Measurements from ENCODE around the gene P2RX4. TPM values are rescaled to one million over a fixed set of nuclear protein-coding genes. Genes with fewer than 3 reads are reported as not detected.
"Not testable (repeated sequence)": the region's sequence is repeated elsewhere in the genome, so short reads cannot be mapped to it uniquely, and the experiment has no call there.

P2RX4 gene
- total RNA-seq, 1 donor from 2014 or later = 9.3 TPM

DNA sequence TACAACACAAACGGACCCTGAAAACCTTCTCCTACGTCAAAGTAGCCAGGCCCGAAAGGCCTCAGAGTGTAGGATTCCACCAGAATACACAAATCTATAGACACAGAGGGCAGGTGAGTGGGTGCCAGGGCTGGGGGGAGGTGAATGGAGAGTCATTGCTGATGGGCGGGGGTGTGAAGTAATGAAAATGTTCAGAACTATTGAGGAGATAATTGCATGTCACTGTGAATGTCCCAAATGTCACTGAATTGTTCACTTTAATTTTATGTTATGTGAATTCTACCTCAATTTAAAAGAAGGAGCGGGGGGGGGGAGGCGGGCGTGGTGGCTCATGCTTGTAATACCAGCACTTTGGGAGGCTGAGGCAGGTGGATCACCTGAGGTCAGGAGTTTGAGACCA, 36.0 kb downstream of the P2RX4 start:
- DNase-seq = no peak

DNA sequence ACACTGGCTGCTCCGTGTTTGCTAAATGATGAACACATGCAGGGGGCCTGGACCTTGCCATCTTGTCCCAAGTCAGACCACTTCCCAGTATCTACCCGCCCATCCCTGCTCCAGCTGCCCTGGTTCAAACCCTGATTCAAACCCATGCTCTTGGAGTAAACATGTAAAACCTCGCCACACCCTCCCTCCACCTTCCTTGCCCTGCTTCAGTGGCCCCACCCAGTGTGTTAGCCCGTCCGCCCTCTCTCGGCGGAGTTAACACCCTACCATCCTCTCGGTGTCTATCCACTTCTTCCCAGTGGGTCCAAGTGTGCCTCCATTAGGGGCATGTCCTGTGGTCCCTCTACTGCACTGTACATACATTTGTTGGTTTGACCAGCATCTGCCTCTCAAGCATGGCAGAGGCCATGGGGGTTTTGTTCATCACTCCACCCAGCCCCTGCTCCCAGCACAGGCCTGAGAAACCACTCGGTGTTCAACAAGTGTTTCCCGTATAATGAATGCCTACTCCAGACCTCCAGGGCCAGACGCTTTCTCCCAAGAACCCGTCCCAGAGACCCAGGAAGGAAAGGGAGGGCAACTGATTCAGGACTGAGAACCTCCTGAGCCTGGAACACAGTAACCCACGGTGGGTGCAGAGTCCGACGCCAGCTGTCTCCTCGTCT, 37.1 kb downstream of the P2RX4 start:
- no peak for DNase-seq

DNA sequence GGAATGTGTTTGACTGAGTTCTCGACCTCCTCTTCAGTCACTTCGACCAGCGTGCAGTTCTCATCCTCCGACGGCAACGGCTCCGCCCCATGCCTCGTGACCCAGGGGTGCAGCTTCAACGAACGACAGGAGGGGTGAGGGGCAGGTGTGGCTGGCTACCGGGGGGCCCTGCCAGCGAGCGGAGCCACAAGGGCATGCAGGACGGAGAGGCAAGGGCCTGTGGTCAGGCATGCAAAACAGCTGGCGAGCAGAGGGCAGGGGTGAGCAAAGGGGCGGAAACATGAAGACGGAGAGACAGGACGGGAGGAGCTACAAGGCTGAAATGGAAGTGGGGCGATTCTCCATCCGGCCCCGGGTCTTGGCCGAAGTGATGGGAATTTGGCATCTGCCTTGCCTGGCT, 38.7 kb downstream of the P2RX4 start:
- DNase-seq = no peak

DNA sequence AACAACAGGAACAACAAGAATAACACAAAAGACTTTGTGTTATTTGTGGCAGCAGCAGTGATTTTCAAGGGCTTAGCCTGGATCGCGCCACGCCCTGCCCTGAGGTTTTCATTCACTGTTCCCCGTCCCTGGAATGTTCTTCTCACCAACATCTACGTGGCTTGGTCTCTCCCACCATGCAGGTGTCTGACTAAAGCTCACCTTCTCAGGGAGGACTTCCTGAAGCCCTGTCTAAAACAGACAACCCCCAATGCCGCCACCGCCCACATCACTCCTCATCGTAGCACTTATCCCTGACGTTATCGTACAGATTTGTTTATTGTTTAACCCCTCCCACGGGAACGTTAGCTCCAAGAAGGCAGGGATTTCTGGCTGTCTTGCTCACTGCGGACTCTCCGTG, 40.4 kb downstream of the P2RX4 start:
- no peak for DNase-seq

DNA sequence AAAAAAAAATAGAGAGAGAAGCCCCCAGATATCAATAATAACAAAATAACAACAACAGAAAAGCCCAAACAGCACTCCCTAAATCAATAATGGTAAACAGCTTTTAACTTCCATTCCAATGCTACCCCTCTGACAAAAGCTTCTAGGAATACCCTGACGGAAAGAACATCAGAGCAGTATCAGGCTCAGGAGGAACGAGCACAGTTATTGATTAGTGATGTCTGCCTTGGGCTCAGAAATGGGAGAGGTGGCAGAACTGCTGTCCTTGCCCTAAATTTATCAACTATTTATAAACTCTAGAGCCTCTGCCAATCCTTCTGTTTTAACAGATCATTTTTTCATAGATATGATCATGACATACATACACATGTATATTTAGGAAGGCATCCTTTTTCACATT, 41.9 kb downstream of the P2RX4 start:
- no peak for DNase-seq

DNA sequence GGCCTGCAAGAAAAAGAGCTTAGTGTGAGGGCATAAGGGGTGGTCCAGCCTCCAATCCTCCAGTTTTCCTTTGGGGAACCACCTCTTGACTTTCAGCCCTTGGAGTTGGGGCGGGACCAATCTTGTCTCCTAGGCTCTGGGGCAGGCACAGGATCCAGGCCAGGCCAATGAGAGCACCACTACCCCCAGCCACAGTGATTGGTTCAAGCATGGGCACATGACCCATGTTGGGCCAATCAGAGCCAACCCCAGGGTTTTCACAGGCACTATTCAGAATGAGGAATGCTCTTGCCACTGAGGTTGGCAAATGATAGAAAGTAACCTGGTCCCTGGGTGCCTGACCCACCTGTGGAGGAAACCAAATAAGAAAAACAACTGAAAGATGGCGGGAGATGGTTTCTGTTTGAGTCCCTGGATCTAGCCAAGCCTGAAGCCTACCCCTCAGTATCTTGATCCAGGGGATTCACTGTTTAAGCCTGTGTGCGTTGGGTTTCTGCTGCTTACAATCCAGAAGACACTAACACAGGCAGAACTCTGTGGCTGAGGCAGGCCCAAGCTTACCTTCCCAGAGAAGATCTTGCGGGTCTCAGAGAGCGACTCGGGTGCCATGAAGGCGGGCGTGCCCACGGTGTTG, 42.9 kb downstream of the P2RX4 start:
- no peak for DNase-seq

DNA sequence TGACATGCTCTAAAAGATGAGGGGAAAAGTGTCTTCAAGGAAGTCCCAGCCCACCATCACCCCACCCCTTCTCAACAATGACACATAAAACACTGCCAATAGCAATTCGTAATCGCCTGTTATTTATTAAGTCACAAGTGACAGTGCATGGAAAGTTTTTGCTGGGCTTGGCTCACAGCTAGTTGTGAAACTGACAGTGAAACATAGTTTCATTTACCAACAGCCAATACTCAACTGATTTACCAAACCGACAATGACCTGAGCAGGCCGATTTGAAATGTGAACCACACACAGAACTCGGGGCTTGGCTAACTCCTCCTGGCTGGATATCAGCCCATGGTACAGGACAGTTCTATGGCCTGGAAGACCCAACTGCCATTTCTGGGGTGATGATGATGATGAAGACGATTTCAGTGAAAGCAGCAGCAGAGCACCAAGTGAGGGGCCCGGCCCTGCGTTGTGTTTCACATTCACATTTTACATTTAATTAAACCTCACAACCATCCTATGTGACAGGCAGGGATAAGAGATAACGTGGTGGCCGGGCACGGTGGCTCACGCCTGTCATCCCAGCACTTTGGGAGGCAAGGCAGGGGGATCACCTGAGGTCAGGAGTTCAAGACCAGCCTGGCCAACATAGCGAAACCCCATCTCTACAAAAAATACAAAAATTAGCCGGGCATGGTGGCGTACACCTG, 43.9 kb downstream of the P2RX4 start:
- DNase-seq = no peak

DNA sequence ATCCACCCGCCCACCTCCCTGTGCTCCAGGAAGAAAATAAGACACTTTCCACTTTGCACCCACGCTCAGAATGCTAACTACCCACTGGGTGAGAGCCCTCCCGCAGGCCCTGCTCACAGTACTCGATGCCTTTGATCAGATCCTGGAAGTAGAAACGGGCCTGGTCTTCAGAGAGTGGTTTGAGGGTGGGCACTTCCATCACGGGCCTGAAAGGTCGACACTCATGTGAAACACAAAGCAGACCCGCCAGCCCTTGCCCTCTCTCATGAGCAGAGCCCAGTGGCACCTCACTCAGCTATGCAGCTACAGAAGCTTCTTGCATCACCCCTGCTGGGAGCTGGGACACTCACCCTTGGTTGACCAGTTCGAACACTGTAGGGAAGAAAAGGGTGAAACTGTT, 45.5 kb downstream of the P2RX4 start:
- no peak for DNase-seq

DNA sequence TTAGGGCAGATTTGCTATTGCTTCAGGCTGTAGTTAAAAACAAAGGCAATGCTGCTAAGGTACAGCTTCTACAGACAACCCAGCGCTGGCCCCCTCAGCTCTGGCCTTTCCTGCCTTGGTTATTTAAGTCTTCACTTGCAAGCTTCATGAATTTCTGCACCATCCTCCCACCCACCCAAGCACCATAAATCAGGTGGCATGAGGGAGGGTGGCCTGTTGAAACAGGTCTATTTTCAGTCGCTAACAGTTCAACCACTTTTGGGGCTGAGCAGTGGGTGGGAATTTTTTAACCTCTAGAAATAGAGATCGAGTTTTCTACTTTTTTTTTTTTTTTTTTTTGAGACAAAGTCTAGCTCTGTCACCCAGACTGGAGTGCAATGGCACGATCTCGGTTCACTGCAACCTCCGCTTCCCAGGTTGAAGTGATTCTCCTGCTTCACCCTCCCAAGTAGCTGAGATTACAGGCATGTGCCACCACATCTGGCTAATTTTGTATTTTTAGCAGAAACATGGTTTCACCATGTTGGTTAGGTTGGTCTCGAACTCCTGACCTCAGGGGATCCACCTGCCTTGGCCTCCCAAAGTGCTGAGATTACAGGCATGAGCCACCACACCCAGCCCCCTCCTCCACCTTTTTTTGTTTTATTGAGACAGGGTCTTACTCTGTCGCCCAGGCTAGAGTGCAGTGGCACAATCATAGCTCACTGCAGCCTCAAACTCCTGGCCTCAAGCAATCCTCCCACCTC, 47.9 kb downstream of the P2RX4 start:
- not testable (repeated sequence) for DNase-seq

DNA sequence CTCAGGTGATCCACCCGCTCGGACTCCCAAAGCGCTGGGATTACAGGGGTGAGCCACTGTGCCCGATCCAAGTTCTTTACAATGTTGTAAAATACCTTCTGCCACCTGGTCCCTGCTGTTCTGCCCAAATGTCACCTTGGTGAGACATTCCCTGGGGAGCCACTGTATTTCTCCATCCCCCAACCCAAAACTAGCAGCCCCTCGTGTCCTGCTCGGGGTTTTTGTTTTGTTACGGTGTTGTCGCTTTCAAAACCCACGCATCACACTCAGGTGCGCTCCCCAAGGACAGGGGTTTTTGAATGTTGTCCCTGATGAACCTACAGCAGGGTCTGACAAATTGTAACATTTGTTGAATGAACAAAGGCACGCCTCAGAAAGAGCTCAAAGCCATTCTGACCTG, 49.1 kb downstream of the P2RX4 start:
- DNase-seq = no peak

DNA sequence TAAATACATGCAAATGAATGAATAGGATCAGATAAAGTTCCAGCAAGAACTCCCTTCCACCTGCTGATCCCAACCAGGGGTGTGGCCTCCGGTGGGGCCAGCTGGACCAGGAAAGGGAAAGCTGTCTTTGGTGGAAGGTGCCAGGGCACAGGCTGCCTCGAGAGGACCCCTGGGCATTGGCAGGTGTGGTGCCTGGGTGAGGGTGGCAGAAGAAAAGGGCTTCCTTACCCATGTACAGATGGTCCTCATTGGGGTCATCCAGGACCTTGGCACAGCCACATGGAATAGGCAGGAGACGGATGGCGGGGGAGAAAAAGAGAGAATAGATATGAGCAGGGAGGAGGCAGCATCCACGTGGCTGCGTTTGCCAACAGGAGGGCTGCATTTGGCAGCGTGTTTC, 50.2 kb downstream of the P2RX4 start:
- no peak for DNase-seq

DNA sequence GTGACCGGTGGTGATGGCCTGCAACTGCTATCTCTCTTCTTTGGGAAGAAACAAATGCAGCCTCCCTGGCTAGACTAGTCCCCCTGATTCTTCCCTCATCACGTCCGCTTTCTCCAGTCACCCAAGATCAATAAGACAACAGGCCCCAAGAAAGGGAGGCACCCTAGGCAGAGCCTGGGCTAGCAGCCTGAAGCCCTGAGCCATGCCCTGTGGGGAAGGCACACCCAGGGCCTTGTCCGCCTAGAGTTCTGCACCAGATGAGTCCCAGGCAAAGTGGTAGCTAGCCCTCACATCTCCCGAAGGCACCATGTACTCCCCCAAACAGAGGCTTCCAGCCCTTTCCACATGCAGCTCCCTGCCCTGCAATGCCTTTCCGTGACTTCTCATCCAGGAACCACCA, 51.5 kb downstream of the P2RX4 start:
- no peak for DNase-seq

DNA sequence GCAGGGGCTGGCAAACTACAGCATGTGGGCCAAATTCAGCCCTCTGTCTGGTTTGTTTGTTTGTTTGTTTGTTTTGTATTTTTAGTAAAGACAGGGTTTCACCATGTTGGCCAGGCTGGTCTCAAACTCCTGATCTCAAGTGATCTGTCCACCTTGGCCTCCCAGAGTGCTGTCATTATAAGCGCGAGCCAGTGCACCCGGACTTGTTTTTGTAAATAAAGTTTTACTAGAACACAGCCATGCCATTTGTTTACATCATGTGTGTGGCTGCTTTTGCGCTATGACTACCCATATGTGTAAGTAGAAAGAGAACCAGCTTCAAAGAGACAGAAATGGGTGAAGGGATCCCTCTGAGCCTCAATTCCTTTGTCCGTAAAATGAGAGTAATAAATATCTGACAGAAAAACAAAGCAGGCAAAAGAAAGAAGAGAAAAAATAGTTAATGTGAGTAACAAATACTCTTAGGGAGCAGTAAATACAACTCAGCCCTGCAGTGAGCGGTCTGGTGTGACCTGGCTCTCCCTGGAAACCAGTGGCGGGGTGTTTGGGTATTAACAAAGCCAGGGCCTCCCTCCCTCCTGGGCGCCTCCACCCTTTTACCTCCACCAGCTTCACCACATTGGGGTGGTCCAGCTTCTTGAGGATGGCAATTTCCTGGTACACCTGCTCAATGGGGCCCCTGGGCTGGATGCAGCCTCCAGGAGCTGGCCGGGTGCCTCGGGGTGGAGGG, 53.4 kb downstream of the P2RX4 start:
- DNase-seq = no peak

DNA sequence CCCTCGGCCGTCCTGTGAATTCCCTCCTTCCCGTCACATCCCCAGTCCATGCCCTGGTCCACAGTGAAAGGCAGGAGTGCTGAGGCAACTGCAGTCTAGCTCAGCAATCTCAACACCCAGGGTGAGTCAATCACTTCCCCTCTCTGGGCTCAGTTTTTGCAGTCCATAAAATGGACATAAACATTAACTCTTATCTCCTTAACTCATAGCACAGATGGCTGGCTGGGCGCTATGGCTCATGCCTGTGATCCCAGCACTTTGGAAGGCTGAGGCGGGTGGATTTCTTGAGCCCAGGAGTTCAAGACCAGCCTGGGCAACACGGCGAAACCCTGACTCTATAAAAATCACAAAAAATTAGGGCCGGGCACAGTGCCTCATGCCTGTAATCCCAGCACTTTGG, 54.2 kb downstream of the P2RX4 start:
- no peak for DNase-seq

DNA sequence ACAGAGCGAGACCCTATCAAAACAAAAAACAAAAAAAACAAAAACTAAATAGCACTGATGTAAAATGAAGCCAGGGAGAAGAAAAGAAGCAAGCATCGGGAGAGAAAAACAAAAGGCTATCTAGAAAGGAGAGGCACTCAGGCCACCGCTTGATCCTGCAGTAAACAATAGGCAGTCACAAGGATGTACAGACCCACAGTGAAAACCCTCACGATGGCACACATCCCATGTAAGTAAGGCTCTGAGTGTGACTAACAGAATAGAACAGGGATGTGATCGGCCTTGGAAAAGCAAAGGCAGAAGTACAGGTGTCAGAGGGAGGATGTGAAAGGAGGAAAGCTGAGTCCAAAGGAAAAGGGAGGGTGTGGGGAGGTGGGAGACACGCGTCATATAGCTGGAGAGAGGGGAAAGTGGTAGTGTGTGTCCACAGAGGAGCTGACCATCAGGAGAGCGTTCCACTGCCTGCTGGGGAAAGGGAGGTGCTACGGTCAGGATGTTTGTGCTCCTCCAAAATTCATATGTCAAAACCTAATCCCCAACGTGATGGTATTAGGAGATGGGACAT, 55.1 kb downstream of the P2RX4 start:
- no peak for DNase-seq

DNA sequence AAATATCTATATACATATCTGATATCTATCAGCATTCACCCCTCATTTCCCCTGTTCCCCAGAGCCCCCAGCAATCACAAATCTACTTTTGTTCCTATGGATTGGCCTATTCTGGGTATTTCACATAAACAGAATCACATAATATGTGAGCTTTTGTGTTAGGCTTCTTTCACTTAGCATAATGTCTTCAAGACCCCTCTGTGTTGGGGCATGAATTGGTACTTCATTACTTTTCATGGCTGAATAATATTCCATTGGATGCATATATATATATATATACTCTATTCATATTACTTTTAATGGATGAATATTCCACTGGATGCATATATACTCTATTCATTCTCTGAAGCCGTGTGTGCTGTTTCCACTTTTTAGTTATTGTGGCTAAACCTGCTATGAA, 57.9 kb downstream of the P2RX4 start:
- DNase-seq = no peak

DNA sequence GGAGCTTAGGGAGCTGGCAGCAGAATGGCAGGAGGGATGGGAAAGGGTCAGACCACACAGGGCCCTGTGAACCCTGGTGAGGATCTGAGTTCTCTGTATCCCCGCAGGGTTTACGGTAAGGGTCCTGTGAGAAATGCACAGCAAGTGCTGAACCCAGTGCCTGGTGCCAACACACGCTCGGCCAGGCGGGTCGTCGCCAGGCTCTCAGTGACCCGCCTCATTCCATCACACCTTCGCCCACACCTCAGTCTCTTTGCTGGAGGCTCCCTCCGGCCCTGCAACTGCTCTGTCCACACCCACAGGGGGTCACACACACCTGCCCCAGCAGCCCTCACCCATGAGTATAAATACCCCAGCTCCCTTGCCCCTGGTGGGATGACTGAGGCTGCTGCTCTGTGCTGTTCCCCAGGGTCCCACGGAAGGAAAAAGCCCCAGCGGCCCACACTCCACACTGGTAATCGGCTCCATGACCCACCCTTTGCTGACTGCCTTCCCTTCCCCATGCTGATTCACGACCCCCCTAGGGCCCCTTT, 63.5 kb downstream of the P2RX4 start:
- no peak for DNase-seq

DNA sequence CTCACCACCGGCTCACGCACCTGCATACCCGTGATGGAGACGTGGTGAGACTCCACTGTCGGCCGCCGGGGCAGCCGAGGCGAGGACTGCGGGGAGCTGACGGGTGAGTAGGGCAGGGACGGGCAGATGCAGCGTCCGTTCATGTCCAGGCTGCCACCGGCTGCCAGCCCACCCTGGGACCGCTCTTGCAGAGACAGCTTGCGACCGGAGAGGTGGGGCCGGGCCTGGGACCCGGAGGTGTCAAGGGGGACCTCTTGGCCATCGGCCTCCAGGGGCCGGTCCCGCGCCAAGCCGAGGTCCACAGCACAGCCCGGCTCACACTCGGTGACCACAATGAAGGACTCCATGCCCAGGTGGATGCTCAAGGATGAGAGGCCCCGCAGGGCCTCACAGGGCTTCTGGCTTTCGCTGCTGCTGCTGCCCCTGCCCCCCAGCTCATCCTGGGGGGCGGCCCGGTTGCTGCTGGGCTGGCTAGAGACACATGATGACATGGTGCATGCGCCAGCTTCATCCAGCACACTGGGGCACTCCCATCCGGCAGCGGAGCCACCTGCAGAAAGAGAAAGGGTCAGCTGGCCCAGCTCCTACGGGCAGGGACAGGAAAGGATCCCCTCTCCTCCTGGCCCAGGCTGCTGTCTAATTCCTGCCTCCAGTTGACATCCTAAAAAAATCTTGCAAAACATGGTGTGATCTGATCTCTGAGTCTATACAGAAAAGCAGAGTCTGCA, 64.3 kb downstream of the P2RX4 start:
- no peak for DNase-seq

DNA sequence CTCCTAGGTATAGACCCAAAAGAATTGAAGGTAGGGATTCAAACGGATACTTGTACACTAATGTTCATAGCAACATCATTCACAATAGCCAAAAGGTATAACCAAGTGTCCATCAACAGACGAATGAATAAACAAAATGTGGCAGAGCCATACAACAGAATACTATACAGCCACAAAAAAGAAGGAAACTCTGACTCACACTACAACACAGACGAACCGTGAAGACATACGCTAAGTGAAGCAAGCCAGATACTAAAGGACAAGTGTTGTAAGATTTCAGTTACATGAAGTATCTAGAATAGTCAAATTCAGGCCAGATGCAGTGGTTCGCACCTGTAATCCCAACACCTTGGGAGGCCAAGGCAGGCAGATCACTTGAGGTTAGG, 67.4 kb downstream of the P2RX4 start:
- DNase-seq = no peak

DNA sequence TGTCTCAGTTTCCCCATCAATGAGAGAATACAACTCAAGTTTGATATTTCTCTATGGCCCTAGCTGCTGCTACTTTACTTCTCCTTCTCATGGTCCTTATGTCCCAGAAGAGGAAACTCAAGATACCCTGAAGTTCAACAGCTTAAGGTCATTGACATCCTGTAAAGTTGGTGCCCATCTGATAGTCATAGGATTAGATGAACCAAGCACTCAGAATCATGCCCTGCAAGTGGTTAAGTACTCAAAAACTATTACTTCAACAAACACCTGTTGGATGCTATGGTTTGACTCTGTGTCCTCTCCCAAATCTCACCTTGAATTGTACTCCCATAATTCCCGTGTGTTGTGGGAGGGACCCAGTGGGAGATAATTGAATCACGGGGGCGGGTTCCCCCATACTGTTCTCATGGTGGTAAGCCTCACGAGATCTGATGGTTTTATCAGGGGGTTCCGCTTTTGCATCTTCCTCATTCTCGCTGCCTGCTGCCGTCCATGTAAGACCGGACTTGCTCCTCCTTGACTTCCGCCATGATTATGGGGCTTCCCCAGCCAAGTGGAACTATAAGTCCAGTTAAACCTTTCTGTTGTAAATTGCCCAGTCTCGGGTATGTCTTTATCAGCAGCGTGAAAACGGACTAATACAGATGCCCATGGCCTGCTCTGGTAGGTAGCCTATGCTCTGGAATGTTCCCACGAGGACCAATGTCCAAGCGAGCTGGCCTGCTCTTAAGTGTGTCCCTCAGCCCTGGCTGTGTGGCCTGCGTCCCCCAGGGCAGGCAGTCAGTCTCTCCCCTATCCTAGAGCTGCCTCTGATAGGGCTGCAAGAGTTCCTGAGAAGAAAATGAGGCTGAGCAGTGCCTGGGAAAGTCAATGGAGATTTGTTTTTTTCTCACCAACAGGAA, 68.5 kb downstream of the P2RX4 start:
- DNase-seq = no peak
